Measurements from ENCODE around the gene STX12.

DNA sequence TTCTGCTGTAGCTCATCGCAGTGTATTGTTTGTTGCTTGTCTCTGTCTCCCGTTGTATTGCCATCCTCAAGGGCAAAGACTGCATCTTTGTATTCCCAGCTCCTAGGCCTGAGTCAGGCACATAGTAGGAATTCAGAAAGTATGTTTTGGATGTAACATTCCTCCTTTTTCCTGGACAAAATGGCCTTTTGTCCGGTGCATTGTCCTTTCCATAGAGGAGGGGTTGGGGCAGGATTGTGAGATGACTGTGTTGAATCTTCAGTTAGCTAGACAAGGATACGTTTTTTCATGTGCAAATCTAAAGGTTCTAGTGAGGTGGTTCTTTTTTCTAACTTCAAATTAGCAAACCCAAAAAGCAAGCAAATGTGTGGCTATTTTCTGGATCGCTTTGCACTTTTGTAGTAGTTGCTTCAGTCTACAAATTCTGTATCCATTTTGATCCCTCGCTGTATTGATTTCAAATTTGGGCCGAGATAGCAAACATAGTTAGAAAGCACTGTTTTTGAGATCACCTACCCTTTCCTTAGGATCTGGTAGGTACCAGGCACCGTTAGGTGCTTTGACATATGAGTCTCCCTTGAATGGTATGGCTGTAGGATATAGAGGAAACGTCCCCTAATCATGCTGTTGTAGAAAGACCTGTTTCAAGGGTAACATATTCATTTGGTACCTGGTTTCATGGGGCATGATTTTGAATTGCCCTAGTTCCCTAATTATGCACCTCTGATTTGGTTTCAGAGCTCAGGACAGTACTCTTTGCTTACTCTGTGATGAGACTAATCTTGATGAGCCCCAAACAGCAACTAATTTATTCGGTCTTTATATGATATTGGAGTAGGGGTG is 58.8 kb downstream of the STX12 start:
- TF ChIP-seq, protein P1, sequence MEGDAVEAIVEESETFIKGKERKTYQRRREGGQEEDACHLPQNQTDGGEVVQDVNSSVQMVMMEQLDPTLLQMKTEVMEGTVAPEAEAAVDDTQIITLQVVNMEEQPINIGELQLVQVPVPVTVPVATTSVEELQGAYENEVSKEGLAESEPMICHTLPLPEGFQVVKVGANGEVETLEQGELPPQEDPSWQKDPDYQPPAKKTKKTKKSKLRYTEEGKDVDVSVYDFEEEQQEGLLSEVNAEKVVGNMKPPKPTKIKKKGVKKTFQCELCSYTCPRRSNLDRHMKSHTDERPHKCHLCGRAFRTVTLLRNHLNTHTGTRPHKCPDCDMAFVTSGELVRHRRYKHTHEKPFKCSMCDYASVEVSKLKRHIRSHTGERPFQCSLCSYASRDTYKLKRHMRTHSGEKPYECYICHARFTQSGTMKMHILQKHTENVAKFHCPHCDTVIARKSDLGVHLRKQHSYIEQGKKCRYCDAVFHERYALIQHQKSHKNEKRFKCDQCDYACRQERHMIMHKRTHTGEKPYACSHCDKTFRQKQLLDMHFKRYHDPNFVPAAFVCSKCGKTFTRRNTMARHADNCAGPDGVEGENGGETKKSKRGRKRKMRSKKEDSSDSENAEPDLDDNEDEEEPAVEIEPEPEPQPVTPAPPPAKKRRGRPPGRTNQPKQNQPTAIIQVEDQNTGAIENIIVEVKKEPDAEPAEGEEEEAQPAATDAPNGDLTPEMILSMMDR (IDR thresholded peaks at IDR 0.05) = no peak
- TF ChIP-seq POLR2A (IDR thresholded peaks at IDR 0.05) (no peak), EP300 (IDR thresholded peaks at IDR 0.05) (no peak)

Measured in ovary (tissue), 3 donors.